ENCODE results near the gene KCNQ1.

- TF ChIP-seq CTCF (IDR thresholded peaks at IDR 0.05; ENCODE audit: low read length) (no peak), EZH2 (IDR thresholded peaks at IDR 0.05; ENCODE audit: borderline replicate concordance, low read length) (no peak)
Measured at GRCh38 chr11:2554338-2555207, 109.8 kb downstream of the KCNQ1 start.
